GM19351 (cell line): ENCODE results near the gene ACSS3.

Experiments used
- ATAC-seq: cut with Tn5 transposase; IDR thresholded peaks from one replicate; pipeline ENCODE4 v1.9.1; 2021; ENCODE audit warnings: mild to moderate bottlenecking, moderate library complexity; ENCODE audit not compliant: unreplicated experiment

Gene ACSS3

DNA sequence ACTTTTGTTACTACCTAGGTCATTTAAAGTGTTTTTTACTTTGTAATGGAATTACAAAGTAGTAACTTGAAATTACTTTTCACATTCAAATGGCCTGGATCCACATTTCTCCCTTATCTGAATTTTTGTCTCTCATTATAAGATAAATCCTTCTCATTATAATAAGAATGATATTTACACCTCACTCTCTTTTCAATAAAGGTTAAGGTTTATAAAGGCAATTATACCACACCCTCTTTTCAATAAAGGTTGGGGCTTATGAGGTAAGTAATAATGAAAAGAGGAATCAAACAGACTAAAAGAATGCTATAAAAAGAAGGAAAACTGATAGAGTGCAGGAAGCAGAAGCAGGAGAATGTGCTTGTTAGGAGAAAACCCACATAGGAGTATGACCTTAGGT is 210.8 kb downstream of the ACSS3 start:
- no peak for ATAC-seq

DNA sequence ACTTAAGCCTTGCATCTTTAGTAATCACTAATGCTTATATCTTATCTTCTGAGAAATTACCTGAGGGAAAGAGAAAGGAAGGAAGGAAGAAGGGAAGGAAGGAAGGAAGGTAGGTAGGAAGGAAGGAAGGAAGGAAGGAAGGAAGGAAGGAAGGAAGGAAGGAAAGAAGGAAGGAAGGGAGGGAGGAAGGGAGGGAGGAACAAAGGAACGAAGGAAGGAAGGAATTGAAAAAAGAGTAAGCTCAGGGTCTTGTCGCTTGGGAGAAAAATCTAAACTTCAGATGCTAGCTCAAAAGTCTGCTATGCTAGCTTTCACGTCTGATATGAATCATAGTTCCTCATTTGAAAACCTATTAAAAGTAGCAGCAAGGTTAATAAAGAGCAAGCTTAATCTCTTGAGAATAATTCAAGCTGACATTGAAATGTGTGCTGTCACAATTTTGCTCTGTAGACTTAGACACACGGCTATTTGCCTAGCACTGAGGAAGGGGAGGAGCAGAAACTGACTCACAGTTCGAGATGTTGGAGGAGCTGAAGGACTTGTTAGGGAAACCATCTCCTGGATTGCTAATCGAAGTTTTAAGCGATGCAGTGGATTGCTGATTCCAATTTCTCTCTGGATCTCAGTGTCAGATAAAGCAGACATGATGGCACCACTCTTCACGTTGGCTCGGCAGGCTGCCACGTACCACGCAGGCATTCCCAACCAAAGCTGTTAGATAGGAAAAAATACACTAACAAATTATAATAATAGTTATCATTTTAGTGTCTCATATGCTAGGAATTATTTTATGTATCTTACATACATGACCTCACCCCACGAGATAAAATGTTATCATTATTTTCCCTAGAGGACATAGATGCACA is 216.7 kb downstream of the ACSS3 start:
- ATAC-seq, result peak; percentile 42

DNA sequence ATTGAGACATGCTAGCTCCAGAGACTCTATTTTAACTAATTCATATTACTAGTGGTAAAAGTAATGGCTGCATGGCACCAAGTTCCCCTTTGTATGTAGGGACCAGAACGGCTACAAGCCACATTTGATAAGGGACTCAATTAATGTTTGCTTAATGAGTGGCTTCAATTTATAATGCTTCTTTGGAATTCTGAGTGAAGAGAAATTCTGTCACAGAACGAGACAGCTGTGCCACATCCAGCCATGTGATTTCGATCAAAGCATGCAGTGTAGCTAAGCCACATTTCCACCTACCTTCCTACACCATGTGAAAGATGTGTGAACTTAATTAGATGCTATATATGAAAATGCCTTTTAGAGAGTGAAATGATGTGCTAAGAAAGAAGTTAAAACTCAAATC is 217.4 kb downstream of the ACSS3 start:
- no peak for ATAC-seq

DNA sequence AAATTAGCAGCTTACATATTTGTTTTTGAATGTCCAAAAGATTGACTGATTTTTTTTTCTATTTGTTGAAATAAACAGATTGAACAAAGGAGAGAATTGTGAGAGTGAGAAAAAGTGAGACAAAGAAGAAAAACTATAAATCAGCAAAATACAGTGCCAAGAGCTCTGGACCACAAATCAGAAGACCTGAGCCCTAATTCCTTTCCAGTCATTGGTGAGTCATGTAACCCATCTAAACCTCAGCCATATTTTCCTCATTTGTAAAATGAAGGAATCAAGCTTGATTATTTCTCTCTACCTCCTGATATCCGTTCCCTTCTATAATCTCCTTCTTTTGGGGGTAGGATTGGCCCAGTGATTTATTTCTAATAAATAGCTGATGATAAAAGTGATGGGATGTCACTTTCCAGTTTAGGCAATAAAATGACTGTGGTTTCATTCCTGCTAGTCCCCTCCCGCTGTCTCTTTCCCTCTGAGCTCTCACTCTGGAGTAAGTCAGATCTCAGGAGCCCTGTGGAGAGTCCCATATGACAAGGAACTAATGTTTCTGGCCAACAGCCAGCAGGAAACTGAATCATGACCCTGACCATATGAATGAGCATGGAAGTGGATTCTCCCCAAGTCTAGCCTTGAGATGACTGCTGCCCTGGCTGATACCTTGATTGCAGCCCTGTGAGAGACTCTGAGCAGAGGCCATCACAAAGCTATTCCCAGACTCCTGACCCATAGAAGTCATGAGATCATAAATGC is 218.9 kb downstream of the ACSS3 start:
- ATAC-seq, result no peak

DNA sequence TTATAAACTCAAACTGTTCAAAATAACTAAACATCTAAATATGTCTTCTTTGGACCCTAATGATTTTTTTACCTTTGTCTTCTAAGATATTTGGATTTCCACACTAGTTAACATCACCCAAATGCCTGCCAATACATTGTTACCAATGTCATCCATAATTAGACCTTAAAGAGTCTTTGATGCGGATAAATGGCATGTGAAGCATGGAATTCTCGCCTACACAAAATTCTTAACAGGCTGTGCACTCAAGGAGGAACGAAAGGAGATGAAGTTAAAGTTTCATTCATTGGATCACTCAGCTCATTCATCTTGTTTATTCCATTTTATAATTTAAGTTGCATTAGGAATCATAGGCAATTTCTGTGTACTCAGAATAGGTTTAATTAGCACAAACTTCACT is 219.7 kb downstream of the ACSS3 start:
- ATAC-seq, result no peak

DNA sequence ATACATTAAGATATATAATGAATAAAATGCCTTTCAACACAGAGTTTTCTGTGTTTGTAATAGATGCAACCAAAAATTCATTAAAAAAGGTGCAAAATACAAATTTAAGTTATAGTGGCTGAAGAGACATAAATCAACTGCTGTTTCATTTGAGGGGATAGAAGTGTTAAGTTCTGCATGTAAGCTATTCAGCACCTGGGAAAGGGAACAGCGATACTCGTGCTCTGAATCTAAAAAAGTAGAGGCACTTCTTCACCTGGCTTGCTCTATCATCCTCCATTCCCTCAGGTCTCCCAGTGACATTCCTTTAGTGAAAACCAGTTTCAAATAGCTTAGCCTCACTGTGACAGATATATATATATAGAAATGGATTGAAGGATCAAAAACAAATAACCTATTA is 222.6 kb downstream of the ACSS3 start:
- ATAC-seq, result no peak

DNA sequence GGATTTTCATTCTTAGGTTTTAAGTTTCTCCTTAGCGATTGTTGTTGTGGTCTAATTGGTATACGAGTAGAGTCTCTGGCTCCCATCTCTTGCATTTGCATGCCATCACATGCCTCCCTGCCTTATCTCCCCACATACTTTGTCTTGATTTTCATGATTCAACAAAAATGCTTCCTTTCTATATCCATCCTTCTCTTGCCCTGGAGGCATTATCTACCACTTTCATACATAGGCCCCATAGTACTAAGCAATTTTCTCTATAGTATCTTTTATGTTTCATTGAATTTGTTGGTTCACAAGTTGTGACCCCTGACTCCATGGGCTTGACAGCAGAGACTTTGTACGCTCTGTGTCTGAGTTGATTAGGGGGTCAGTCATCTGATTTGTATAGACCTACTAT is 226.1 kb downstream of the ACSS3 start:
- no peak for ATAC-seq
